Hematopoietic multipotent progenitor cell treated with erythropoietin and hydrocortisone succinate and interleukin-3 and kit ligand, for 8 days (in vitro differentiated cells): ENCODE data around the gene FNIP1.
"Not testable (repeated sequence)": the region's sequence is repeated elsewhere in the genome, so short reads cannot be mapped to it uniquely, and the experiment has no call there.

ENCODE experiments used
- DNase-seq: peaks from one replicate; pipeline ENCODE4 v3.0.0-alpha.2; 2015

FNIP1 gene

DNA sequence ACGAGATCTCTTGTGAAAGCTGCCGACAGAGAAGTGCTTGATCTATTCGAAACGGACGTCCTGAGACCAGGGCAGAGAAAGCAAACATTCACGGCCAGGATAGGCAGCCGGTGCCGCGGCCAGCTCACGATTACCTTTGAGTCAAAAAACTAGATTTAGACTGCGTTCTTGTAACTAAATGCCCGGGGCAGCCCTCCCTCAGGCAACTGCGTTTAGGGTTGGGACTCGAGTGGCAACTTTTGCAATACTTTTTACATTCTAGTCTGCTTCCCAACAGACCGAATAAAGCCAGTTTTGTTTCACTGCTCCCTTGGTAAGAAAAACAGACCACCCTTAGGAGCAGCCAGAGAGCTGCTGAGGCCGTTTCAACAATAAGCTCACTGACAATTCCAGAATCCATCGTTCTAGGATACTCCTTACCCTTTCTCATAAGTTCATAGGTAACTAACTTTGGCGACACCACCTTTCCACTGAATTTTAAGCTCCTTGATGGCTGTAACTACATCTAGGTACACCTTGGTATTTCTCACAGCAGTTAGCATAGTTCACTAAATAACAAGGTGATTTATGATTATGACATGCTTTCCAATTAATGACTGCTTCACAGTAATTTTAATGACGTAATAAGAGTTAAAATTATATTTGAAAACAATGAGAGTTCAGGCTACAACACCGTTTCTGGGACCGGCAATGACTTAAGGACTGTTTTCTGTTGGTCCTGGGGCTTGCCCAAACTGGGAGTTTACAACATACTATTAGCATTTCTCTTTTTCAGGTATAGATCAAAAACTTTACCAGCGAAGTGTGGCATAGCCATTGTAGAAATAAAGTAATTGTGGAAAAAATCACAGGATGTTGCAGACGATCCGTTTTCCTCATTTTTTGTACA, 160.9 kb downstream of the FNIP1 start:
- DNase-seq, result peak; percentile 52

DNA sequence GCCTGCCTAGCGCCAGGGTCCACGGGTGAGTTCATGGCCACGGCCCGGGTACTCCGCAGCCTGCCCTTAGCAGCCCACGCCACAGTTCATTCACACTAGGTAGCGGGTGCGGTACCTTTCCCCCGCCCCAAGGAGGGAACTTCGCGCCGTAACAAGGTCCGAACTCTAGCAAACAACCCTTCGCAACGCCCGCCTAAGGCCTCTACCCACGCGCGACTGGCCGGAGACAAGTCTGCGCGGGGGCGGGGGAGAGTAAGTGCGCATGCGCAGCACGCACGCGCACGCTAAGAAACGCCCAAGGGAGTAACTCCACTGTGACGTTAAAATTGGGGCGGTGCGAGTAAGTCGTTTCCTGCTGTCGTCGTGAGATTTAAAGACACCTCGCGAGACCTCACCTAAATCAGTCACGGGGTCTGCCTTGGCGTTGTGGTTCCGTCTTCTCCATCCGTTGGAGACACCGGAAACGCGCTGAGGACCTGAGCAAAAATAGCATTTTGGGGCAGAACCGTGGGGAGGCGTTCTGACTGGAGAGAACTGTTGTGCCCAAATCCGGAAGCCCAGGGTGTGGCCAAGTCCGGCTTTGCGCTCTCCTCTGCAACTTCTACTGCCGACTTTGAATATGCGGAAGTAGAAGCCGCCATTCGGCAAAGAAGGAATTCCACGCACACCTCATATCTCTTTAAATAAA, 161.7 kb downstream of the FNIP1 start, which contains the start of gene RAPGEF6:
Gene RAPGEF6, minus strand, starts transcription at position 234 of the 688 bp plus-strand sequence. Its CDS starts 199 bp downstream, at position 35.
- DNase-seq, result peak; percentile 100

DNA sequence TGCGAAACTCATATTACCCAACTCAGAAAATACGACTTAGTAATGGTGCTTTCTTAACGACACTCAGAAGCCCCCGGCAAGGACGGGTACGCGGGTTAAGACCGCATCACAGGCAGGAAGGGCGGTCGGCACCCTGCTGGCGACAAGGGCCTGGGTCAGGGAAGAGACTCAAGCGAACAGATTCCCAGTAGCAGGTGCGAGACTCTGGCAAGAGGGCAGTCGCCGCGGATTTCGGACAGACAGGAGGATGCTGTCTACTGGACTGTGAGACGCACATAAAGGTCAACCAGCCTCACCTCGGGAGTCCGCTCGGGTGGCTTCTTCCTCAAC, 162.2 kb downstream of the FNIP1 start:
- DNase-seq, result peak; percentile 70

DNA sequence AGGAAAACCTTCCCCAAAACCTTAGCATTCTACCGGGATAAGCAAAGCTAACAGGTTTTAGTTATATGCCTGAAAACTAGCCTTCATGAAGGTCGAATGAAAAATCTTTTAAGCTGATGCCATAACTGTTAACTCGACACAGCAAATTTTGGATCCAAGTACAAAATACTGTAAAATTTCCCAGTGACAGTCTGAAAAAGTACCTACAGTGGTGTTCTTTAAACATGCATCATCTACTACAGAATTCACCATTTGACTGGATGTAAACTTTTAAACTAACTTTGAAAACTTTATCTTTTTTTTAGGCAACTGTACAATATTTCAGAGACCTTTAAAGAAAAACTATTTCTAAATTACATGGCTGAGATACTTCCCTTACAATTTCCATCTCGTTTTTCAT, 162.6 kb downstream of the FNIP1 start:
- no peak for DNase-seq

DNA sequence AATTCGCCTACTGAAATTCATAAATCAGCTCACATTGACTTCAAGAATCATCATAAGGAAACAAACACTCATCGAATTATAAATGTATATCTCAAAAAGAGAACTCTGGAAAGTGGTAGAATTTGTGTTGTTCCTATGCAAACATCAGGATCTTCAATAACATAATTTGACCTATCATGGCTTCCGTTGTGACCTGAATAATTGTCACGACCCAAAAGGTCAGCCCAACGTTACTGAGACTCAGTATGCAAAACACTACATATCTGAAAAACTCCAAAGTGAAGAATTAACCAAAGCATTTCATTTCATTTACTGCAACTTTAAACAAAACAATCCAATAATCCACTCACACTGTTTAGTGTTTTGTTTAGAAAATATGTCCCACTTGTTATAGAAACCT, 163.0 kb downstream of the FNIP1 start:
- peak; percentile 32 for DNase-seq

DNA sequence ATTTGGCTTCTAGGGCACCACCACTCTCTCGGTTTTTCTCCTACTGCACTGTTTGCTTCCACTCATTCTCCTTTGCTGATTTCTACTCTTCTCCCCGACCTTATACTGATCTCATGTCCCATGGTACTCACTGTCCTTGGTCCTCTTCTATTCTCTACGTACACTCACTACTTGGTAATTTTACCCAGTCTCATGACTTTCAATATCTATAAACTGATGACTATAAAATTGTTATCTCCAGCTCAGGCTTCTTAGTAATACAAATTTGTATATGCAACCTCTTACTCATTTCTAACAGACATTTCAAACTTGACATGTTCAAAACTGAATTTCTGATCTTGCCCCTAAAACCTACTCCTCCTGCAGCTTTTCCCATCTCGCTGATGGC, 165.9 kb downstream of the FNIP1 start:
- DNase-seq, result no peak

DNA sequence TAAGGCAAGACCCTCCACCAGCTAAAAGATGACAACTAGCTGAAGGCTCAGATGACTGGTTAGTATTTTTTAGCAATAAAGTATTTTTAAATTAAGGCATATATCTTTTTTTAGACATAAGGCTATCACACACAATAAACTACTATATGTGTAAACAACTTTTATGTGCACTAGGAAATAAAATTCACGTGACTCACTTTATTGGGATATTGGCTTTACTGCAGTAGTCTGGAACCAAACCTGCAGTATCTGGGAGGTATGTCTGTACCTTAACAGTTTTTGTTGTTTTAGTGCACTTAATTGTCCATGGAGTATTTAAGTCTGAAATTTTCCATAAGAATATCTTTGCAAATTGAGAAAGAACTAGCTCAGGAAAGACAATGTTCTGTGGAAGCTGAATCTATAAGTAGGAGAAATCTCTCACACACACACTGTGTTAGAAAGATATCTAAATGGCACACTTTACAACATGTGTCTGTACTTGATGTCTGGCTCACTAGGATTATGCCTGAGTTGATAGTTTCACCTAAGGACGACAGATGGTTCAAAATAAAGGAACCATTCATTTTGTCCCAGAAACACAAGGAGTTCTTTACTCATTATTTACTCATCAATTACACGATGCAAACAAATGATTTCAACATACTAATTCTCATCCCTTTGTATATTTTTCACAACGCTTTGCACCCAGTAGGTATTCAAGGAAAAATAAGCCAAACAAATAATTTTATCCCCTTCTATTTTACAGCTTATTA, 166.4 kb downstream of the FNIP1 start:
- DNase-seq, result peak; percentile 80

DNA sequence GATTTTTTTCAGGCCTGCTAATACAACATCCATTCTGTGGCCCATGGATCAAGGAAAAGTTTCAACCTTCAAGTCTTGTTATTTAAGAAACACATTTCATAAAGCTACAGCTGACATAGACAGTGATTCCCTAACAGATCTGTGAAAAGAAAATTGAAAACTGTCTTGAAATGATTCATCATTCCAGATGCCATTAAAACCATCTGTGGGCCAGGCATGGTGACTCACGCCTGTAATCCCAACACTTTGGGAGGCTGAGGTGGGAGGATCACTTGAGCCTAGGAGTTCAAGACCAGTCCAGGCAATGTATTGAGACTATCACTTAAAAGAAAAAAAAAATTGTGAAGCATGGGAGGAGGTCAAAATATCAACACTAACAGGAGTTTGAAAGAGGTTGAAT, 167.8 kb downstream of the FNIP1 start:
- DNase-seq, result no peak

DNA sequence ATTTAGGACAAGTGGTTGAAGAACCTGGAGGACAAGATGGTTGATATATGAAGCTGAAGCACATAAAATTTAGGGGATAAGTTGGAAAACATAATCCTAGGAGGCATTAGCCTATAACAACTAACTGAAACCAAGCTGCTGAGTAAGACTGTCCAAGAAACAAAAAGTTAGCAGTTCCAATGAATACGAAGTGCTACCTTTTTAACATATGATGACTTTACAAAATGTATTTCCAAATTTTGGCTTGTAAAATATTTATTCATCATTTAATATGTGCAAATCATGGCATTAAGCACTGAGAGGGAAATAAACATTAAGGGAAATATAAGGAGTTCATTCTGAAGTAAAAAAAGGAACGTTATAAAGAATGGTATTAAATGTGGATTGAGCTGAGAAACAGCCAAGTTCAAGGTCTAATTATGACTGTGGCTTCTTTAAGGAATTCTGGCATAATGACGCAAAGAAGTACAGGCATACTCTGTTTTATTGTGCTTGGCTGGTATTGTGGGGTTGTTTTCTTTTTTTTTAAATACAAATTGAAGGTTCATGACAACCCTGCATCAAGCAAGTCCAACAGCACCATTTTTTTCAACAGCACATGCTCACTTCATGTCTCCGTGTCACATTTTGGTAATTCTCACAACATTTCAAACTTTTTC, 169.5 kb downstream of the FNIP1 start:
- DNase-seq, result no peak

DNA sequence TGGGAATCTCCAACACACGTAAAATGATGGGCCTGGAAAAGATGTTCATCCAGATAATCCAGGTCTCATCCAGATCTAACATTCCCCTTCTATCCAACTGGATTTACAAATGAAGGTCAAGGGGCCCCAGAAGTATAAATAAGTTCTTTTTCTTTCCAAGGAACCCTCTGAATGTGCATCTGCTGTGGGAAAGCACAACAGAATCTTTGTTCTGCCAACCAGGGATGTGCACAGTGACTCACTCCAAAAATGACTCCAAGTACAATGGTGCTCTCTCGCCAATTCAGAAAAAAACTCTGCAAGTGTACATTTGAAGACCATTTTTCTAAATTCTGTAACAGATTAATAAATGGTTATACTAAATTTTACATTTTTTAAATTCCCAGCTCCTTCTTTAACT, 174.2 kb downstream of the FNIP1 start:
- DNase-seq, result no peak

DNA sequence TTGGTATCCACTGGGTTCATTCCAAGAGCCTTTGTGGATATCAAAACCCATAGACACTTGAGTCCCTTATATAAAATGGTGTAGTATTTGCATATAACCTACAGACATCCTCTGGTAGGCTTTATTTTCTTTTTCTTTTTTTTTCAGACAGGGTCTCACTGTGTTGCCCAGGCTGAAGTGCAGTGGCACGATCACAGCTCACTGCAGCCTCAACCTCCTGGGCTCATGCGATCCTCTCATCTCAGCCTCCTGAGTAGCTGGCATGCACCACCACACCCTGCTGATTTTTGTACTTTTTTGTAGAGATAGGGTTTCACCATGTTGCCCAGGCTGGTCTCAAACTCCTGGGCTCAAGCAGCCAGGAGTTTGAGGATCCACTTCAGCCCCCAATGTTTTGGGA, 175.7 kb downstream of the FNIP1 start:
- DNase-seq, result not testable (repeated sequence)

DNA sequence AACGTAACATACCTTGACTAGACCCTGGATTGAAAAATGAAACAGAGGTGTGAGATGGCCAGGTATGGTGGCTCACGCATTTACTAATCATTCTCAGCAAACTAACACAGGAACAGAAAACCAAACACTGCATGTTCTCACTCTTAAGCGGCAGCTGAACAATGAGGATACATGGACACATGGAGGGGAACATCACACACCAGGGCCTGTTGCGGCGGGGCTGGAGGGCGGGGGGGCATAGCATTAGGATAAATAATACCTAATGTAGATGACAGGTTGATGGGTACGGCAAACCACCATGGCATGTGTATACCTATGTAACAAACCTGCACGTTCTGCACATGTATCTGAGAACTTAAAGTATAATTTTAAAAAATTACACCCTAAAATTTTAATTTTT, 177.7 kb downstream of the FNIP1 start:
- DNase-seq, result no peak

DNA sequence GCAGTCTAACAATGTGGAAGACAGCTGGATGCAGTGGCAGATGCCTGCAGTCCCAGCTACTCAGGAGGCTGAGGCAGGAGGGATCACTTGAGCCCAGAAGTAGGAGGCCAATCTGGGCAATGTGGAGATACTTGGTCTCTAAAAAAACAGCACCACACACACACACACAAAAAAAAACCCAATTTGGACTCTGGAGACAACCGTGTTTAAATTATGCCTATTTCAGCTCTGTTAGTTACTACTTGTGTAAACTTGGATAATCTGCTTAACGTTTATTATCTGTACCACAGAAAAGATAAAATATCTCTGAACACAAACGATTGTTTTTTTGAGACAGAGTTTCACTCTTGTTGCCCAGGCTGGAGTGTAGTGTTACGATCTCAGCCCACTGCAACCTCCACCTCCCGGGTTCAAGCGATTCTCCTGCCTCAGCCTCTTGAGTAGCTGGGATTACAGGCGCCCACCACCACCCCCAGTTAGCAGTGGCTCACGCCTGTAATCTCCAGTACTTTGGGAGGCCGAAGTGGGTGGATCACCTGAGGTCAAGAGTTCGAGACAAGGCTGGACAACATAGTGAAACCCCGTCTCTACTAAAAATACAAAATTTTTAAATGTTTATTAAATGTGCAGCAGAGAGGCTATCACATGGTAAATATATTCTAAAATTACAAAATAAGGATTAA, 179.5 kb downstream of the FNIP1 start:
- no peak for DNase-seq

DNA sequence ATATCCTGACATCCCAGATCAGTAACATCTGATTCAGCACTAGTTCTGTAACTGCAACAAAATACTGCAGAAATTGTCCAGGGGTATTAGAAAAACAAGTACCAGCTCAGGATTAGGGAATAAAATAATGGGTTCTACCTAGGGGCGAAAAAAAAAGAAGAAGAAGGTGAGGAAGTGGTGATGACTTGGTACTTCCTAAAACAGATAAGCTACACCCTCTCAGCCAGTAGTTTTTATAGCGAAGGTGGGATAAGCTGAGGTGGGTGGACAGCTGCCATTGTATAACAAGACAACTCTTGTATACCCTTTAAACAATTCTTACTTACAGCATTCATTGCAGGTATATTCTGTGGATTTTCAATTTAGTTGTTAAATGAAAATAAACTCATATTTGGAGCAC, 180.9 kb downstream of the FNIP1 start:
- no peak for DNase-seq

DNA sequence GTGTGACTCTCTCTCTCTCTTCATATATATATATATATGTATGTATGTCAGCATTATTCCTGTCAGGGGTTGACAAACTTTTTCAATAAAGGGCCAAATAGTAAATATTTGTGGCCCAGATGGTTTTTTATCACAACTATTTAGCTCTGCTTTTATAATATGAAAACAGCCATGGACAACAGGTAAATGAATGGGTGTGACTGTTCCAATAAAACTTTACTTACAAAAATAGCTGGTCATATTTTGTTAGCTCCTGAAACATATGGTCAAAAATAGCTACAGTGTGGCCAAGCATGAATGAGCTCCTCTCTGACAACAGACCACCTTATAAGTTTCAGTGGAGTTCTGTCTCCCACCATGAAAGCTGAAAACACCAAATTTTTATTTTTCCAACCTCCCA, 183.4 kb downstream of the FNIP1 start:
- DNase-seq, result no peak

DNA sequence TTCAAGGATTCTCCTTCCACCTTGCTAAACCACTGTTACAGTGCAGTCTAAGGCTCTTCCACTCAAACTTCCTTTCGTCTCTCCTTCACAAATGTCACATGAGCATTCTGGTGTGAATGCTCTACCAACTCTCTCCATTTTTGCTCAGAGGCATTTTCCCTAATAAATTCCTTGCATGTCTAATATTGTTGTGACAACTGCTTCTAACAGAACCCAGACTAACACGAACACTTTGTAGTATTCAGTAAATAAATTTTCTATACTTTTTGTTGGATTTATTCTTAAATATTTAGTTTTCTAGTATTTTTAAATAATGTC, 185.8 kb downstream of the FNIP1 start:
- DNase-seq, result no peak

DNA sequence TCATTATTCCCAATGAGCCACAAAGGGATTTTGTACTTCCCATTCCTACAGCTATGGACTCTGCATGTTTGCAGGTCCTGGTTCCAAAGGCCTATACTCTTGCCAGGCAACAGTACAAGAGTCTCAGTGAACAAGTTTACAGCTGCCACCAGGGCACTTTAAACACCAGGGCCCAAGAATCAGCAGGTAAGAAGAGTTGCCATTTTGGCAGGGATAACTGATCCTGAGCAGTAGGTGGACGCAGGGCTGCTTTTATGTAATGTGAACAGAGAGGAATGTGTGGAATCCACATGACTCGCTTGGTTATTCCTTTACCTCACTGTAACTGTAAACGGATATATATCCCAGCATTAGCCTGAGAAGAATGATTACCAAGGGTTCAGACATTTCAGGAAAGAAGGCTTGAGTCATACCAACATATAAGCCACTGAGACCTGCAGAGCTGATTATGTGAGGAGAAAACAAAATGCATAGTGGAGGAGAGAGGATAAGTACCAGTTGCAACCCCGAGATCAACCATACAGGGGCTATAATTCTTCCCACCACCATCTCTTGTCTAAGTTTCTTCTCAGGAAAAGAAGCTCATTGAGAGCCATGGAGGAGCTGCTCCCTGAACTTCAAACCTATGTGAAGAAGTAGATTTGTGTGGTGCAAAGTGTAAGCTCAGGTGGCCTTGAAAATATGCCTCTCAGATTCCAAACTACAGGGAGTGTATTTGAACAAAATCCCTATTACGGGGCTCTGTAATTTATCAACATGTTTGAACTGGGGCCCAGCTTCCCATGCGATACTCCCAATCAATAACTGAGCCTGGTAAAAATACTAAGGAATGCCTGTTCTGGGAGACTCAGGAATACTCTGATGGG, 186.4 kb downstream of the FNIP1 start:
- no peak for DNase-seq

DNA sequence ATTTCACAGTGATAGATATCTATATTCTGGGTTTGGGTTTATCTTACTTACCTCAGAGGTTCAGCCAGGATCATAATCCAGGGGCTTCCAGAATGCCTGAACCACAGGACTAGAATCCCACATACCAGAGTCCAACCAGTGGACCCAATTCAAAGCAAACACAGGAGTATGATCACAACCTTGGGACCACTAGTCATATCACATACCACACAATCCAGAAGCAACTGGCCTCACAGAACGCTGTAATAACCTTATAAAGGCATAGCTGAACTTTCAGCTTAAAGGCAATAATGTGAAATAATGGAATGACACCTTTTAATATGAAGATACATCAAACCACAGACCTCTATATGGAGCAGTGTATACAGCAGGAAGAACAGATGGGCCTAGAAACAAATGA, 187.0 kb downstream of the FNIP1 start:
- DNase-seq, result no peak

DNA sequence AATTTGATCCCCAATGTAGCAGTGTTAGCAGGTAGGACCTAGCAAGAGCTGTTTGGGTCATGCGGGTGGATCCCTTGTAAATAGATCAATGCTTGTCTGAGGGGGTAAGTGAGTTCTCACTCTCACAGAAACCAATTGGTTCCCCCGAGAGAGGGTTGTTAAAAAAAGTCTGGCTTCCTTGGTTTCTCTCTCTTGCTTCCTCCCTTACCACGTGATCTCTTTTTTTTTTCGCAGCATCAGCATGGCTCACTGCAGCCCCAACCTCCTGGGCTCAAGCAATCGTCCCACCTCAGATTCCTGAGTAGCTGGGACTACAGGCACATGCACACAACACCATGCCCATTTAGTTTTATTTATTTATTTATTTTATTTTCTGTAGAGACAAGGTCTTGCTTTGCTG, 188.2 kb downstream of the FNIP1 start:
- DNase-seq, result no peak

DNA sequence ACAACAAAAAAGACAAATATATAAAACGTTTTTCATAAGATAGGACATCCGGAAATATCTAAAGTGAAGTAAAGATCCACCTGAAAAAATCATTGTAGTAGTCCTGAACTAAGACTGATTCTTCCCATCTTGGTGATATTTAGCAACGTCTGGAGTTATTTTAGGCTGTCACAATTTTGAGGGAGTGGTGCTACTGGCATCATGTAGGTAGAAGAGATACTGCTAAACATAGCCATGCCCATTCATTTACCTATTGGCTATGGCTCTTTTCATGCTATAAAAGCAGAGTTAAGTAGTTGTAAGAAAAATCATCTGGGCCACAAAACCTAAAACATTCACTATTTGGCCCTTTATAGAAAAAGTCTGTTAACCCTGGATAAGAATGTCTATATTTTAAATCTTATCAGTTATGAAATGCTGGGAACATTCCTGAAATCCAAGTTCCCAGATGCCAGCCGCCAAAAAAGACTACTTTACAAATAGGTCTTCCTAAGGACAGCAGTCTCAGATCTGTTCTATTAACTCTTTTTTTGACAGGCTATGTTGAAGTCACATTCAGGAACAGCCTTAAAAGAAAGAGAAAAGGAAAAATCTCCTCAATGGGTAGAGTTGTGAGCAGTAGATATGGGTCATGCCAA, 188.8 kb downstream of the FNIP1 start:
- DNase-seq, result no peak

DNA sequence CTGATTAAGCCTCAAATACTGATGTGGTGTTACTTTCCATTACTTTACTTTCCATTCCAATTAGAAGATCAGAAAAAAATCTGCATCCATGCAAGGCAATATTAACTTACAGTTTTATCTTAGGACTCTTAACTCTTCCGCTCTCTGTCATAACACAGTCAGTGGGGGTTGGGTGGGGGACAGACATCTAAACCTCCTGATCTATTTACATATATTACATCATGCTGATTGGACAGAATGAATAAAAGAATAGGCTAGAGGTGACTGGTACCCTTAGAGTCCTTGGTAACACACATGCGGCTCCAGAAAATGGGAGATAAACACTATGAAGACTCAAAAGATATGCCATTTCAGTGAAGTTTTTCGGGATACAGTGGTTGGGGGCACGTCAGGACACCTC, 189.4 kb downstream of the FNIP1 start:
- DNase-seq, result no peak
